ENCODE results near the gene EXOC6B.

Gene EXOC6B

DNA sequence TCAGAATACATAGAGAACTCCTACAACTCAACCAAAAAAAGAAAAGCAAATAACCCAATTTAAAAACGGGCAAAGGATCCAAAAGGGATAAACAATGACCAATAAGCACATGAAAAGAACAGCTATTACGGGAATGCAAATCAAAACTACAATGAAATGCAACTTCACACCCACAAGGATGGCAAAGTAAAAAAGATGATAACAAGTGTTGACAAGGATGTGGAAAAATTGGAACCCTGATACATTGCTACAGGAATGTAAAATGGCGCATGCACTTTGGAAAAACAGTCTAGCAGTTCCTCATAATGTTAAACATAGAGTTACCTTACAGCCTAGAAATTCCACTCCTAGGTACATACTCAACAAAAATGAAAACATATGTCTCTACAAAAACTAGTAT, 4.7 kb downstream of the EXOC6B start:
- no CpG with 5 or more reads among the region's 3 CpGs for WGBS, 2 donors (ENCODE audit: extremely low coverage in 2 of 2, insufficient read length in 2 of 2, insufficient replicate concordance in 1 of 2)
- no peak overlapping the region for H3K4me2 ChIP-seq (ENCODE audit: insufficient read depth, low read length, poor library complexity, severe bottlenecking)
- no peak overlapping the region for H2BK15ac ChIP-seq (ENCODE audit: low read length)
- peaks cover 0 to 3% of the 10 kb centered on the region in 2 donors for H3K36me3 ChIP-seq (replicated peaks in 1 of 2; ENCODE audit: control insufficient read depth in 2 of 2, insufficient read depth in 2 of 2, low read length in 2 of 2)
- H3K4me1 ChIP-seq (ENCODE audit: control insufficient read depth in 2 of 2, insufficient read depth in 1 of 2, low read depth in 1 of 2, low read length in 2 of 2) = peaks cover 0 to 3% of the 10 kb centered on the region in 2 donors
- no peak overlapping the region for H3K4ac ChIP-seq (ENCODE audit: low read length)
- no peak overlapping the region for H3K14ac ChIP-seq (ENCODE audit: low read length)
- H3K27ac ChIP-seq (replicated peaks; ENCODE audit: low read length) = no peak overlapping the region
- no peaks in the 10 kb centered on the region for H3K27me3 ChIP-seq (ENCODE audit: control insufficient read depth in 3 of 3, insufficient read depth in 3 of 3, low read depth in 1 of 3, low read length in 3 of 3)
- no peak overlapping the region for H4K91ac ChIP-seq (ENCODE audit: low read depth, low read length, poor library complexity)
- no peak overlapping the region for H3K18ac ChIP-seq (ENCODE audit: low read length)
- H3K9ac ChIP-seq (ENCODE audit: low read depth, low read length, poor library complexity) = no peak overlapping the region
- H2BK5ac ChIP-seq (ENCODE audit: low read length) = no peak overlapping the region
- peaks cover 0 to 4% of the 10 kb centered on the region in 2 donors for H3K9me3 ChIP-seq (replicated peaks in 1 of 2; ENCODE audit: control insufficient read depth in 2 of 2, insufficient read depth in 1 of 2, low read depth in 1 of 2, low read length in 2 of 2)
- no peak overlapping the region for H2BK12ac ChIP-seq (ENCODE audit: low read length)
- no peak overlapping the region for H4K8ac ChIP-seq (ENCODE audit: low read depth, low read length)
- no peak for DNase-seq (ENCODE audit: low spot score)
- no peak overlapping the region for H2BK120ac ChIP-seq (ENCODE audit: low read depth, low read length)
- H2AK5ac ChIP-seq (ENCODE audit: low read depth, low read length) = no peak overlapping the region
- H3K4me3 ChIP-seq (ENCODE audit: low read length in 2 of 2) = no peak overlapping the region
- no peak overlapping the region for H2AFZ ChIP-seq (ENCODE audit: low read length)
- H3K23ac ChIP-seq (ENCODE audit: low read depth, low read length, poor library complexity) = no peak overlapping the region
- peaks cover 8% of the 10 kb centered on the region for H3K79me1 ChIP-seq (ENCODE audit: low read depth, low read length)

GRCh38 chr2:72819501-72819900, 6.3 kb downstream of the EXOC6B start:
- H3K4me3 ChIP-seq (ENCODE audit: low read length in 2 of 2) = no peak overlapping the region
- no peak overlapping the region for H2BK5ac ChIP-seq (ENCODE audit: low read length)
- peaks cover 0 to 4% of the 10 kb centered on the region in 2 donors for H3K9me3 ChIP-seq (replicated peaks in 1 of 2; ENCODE audit: control insufficient read depth in 2 of 2, insufficient read depth in 1 of 2, low read depth in 1 of 2, low read length in 2 of 2)
- no peak overlapping the region for H2BK12ac ChIP-seq (ENCODE audit: low read length)
- H4K91ac ChIP-seq (ENCODE audit: low read depth, low read length, poor library complexity) = no peak overlapping the region
- H3K4me2 ChIP-seq (ENCODE audit: insufficient read depth, low read length, poor library complexity, severe bottlenecking) = no peak overlapping the region
- peaks cover 0 to 3% of the 10 kb centered on the region in 2 donors for H3K36me3 ChIP-seq (replicated peaks in 1 of 2; ENCODE audit: control insufficient read depth in 2 of 2, insufficient read depth in 2 of 2, low read length in 2 of 2)
- no peak overlapping the region for H3K9ac ChIP-seq (ENCODE audit: low read depth, low read length, poor library complexity)
- H3K27me3 ChIP-seq (ENCODE audit: control insufficient read depth in 3 of 3, insufficient read depth in 3 of 3, low read depth in 1 of 3, low read length in 3 of 3) = no peaks in the 10 kb centered on the region
- no peak overlapping the region for H2BK15ac ChIP-seq (ENCODE audit: low read length)
- no peak overlapping the region for H3K27ac ChIP-seq (replicated peaks; ENCODE audit: low read length)
- H2AFZ ChIP-seq (ENCODE audit: low read length) = no peak overlapping the region
- peaks cover 4% of the 10 kb centered on the region for H3K79me1 ChIP-seq (ENCODE audit: low read depth, low read length)
- H3K4me1 ChIP-seq (ENCODE audit: control insufficient read depth in 2 of 2, insufficient read depth in 1 of 2, low read depth in 1 of 2, low read length in 2 of 2) = peaks cover 0 to 2% of the 10 kb centered on the region in 2 donors
- H3K23ac ChIP-seq (ENCODE audit: low read depth, low read length, poor library complexity) = no peak overlapping the region
- H3K4ac ChIP-seq (ENCODE audit: low read length) = no peak overlapping the region
- DNase-seq (ENCODE audit: low spot score) = no peak
- H2BK120ac ChIP-seq (ENCODE audit: low read depth, low read length) = no peak overlapping the region
- H3K18ac ChIP-seq (ENCODE audit: low read length) = no peak overlapping the region
- H4K8ac ChIP-seq (ENCODE audit: low read depth, low read length) = no peak overlapping the region
- H3K14ac ChIP-seq (ENCODE audit: low read length) = no peak overlapping the region
- H2AK5ac ChIP-seq (ENCODE audit: low read depth, low read length) = no peak overlapping the region

DNA sequence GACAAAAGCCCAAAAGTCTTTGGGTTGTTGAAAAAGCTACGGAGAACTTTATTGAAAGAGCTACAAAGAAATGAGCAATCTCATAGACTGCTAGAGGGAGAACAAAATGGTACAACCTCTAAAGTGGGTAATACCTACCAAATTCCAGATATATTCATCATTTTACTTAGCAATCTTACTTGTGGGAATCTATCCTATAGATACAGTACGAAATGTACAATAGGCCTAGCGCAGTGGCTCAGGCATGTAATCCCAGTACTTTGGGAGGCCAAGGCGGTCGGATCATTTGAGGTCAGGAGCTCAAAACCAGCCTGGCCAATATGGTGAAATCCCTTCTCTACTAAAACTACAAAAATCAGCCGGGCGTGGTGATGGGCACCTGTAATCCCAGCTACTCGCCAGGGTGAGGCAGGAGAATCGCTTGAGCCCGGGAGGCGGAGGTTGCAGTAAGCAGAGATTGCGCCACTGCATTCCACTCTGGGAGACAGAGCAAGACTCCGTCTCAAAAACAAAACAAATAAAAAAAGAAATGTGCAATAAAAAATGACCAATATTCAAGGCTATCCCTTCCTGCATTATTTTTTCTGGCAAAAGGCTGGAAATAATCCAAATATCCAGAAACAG, 10.1 kb downstream of the EXOC6B start:
- H3K27me3 ChIP-seq (ENCODE audit: control insufficient read depth in 3 of 3, insufficient read depth in 3 of 3, low read depth in 1 of 3, low read length in 3 of 3) = no peaks in the 10 kb centered on the region
- H2AK5ac ChIP-seq (ENCODE audit: low read depth, low read length) = no peak overlapping the region
- no peak overlapping the region for H2BK12ac ChIP-seq (ENCODE audit: low read length)
- no peak overlapping the region for H2AFZ ChIP-seq (ENCODE audit: low read length)
- H3K36me3 ChIP-seq (replicated peaks in 1 of 2; ENCODE audit: control insufficient read depth in 2 of 2, insufficient read depth in 2 of 2, low read length in 2 of 2) = peaks cover under 1 to 1% of the 10 kb centered on the region in 2 donors
- DNase-seq (ENCODE audit: low spot score) = no peak
- H3K9me3 ChIP-seq (replicated peaks in 1 of 2; ENCODE audit: control insufficient read depth in 2 of 2, insufficient read depth in 1 of 2, low read depth in 1 of 2, low read length in 2 of 2) = peaks cover under 1% of the 10 kb centered on the region in 2 donors
- H3K9ac ChIP-seq (ENCODE audit: low read depth, low read length, poor library complexity) = no peak overlapping the region
- H2BK5ac ChIP-seq (ENCODE audit: low read length) = no peak overlapping the region
- H3K4me1 ChIP-seq (ENCODE audit: control insufficient read depth in 2 of 2, insufficient read depth in 1 of 2, low read depth in 1 of 2, low read length in 2 of 2) = peaks cover 0 to 3% of the 10 kb centered on the region in 2 donors
- H4K8ac ChIP-seq (ENCODE audit: low read depth, low read length) = no peak overlapping the region
- H3K4me2 ChIP-seq (ENCODE audit: insufficient read depth, low read length, poor library complexity, severe bottlenecking) = no peak overlapping the region
- H2BK15ac ChIP-seq (ENCODE audit: low read length) = no peak overlapping the region
- H2BK120ac ChIP-seq (ENCODE audit: low read depth, low read length) = no peak overlapping the region
- no peak overlapping the region for H3K14ac ChIP-seq (ENCODE audit: low read length)
- WGBS, 2 donors (ENCODE audit: extremely low coverage in 2 of 2, insufficient read length in 2 of 2, insufficient replicate concordance in 1 of 2) = no CpG with 5 or more reads among the region's 13 CpGs
- H3K18ac ChIP-seq (ENCODE audit: low read length) = no peak overlapping the region
- H3K4ac ChIP-seq (ENCODE audit: low read length) = no peak overlapping the region
- no peak overlapping the region for H3K23ac ChIP-seq (ENCODE audit: low read depth, low read length, poor library complexity)
- peaks cover under 1% of the 10 kb centered on the region for H3K79me1 ChIP-seq (ENCODE audit: low read depth, low read length)
- H3K4me3 ChIP-seq (ENCODE audit: low read length in 2 of 2) = no peak overlapping the region
- H3K27ac ChIP-seq (replicated peaks; ENCODE audit: low read length) = no peak overlapping the region
- no peak overlapping the region for H4K91ac ChIP-seq (ENCODE audit: low read depth, low read length, poor library complexity)

- Histone ChIP-seq H3K27ac (replicated peaks; ENCODE audit: low read length) (no peak overlapping the region), H3K9me3 (replicated peaks in 1 of 2; ENCODE audit: control insufficient read depth in 2 of 2, insufficient read depth in 1 of 2, low read depth in 1 of 2, low read length in 2 of 2) (peaks cover 2 to 10% of the 10 kb centered on the region in 2 donors), H2BK120ac (ENCODE audit: low read depth, low read length) (no peak overlapping the region), H3K14ac (ENCODE audit: low read length) (no peak overlapping the region), H2BK12ac (ENCODE audit: low read length) (no peak overlapping the region), H4K91ac (ENCODE audit: low read depth, low read length, poor library complexity) (no peak overlapping the region), H2BK15ac (ENCODE audit: low read length) (no peak overlapping the region), H3K36me3 (replicated peaks in 1 of 2; ENCODE audit: control insufficient read depth in 2 of 2, insufficient read depth in 2 of 2, low read length in 2 of 2) (peaks cover 3 to 4% of the 10 kb centered on the region in 2 donors), H2BK5ac (ENCODE audit: low read length) (no peak overlapping the region), H3K4ac (ENCODE audit: low read length) (no peak overlapping the region), H3K4me1 (ENCODE audit: control insufficient read depth in 2 of 2, insufficient read depth in 1 of 2, low read depth in 1 of 2, low read length in 2 of 2) (peaks cover 0 to 3% of the 10 kb centered on the region in 2 donors), H2AK5ac (ENCODE audit: low read depth, low read length) (no peak overlapping the region), H3K18ac (ENCODE audit: low read length) (no peak overlapping the region), H3K79me1 (ENCODE audit: low read depth, low read length) (peaks cover 3% of the 10 kb centered on the region), H3K4me2 (ENCODE audit: insufficient read depth, low read length, poor library complexity, severe bottlenecking) (no peak overlapping the region), H3K4me3 (ENCODE audit: low read length in 2 of 2) (no peak overlapping the region), H3K27me3 (ENCODE audit: control insufficient read depth in 3 of 3, insufficient read depth in 3 of 3, low read depth in 1 of 3, low read length in 3 of 3) (no peaks in the 10 kb centered on the region), H2AFZ (ENCODE audit: low read length) (no peak overlapping the region), H3K23ac (ENCODE audit: low read depth, low read length, poor library complexity) (no peak overlapping the region), H3K9ac (ENCODE audit: low read depth, low read length, poor library complexity) (no peak overlapping the region), H4K8ac (ENCODE audit: low read depth, low read length) (no peak overlapping the region)
- WGBS, 2 donors (ENCODE audit: extremely low coverage in 2 of 2, insufficient read length in 2 of 2, insufficient replicate concordance in 1 of 2) = no CpG with 5 or more reads among the region's 2 CpGs
- DNase-seq (ENCODE audit: low spot score) = no peak
Observed at GRCh38 chr2:72813841-72814240, 12.0 kb downstream of the EXOC6B start.

Data from neuronal stem cell (in vitro differentiated cells).